GM19468 (cell line): ENCODE data around the gene MUC4.

Experiments used
- ATAC-seq: cut with Tn5 transposase; IDR thresholded peaks from one replicate; pipeline ENCODE4 v1.9.1; 2021; ENCODE audit warnings: mild to moderate bottlenecking, moderate library complexity, moderate number of reproducible peaks; ENCODE audit not compliant: unreplicated experiment; ENCODE audit errors: extremely low read depth

MUC4 gene

GRCh38 chr3:195708626-195709481 is 102.9 kb downstream of the MUC4 start:
- ATAC-seq: no peak

- no peak for ATAC-seq
Observed at GRCh38 chr3:195708061-195708460, 103.7 kb downstream of the MUC4 start.

- no peak for ATAC-seq
Observed at GRCh38 chr3:195705081-195705991, 106.4 kb downstream of the MUC4 start.

GRCh38 chr3:195704433-195704999 is 107.2 kb downstream of the MUC4 start:
- no peak for ATAC-seq

GRCh38 chr3:195703776-195704175 is 108.0 kb downstream of the MUC4 start:
- no peak for ATAC-seq

- no peak for ATAC-seq
Observed at GRCh38 chr3:195701042-195701915, 110.5 kb downstream of the MUC4 start.

GRCh38 chr3:195700319-195700718 is 111.4 kb downstream of the MUC4 start:
- ATAC-seq: no peak

- no peak for ATAC-seq
Observed at GRCh38 chr3:195699860-195700259, 111.9 kb downstream of the MUC4 start.

GRCh38 chr3:195699388-195699771 is 112.3 kb downstream of the MUC4 start:
- ATAC-seq: no peak

GRCh38 chr3:195698647-195699387 is 112.9 kb downstream of the MUC4 start:
- ATAC-seq: no peak

- ATAC-seq: no peak
Observed at GRCh38 chr3:195698325-195698646, 113.4 kb downstream of the MUC4 start.

GRCh38 chr3:195697582-195698324 is 114.0 kb downstream of the MUC4 start:
- no peak for ATAC-seq
